Activated B cell treated with CpG ODN at 0.5 μM for 24 hours (primary cell): ENCODE measurements around the gene NLRP12. TPM values are rescaled to one million over a fixed set of nuclear protein-coding genes. Genes with fewer than 3 reads are reported as not detected.
"Not testable (repeated sequence)": the region's sequence is repeated elsewhere in the genome, so short reads cannot be mapped to it uniquely, and the experiment has no call there.

Experiments
- ATAC-seq: fragments of 200-7000 bp; cut with Tn5 transposase; one replicate; pipeline ENCODE4 v1.10.0; 2021; ENCODE audit warnings: low read depth, mild to moderate bottlenecking, moderate library complexity
- CTCF ChIA-PET: fragments of 350-600 bp; sonication (Branson Sonifier 250); formaldehyde crosslinking; loops from one replicate; lab custom pipeline; 2021; ENCODE audit warnings: antibody characterized with exemption; lab: Charles Lee
- POLR2A ChIA-PET: fragments of 350-600 bp; sonication (Branson Sonifier 250); formaldehyde crosslinking; loops from one replicate; lab custom pipeline; 2021; ENCODE audit warnings: antibody characterized with exemption; lab: Charles Lee
- DNase-seq: peaks from one replicate; pipeline ENCODE4 v3.0.0; 2022
- H3K27ac Mint-ChIP-seq: one replicate; pipeline ENCODE4 v1.8.0; 2020; ENCODE audit warnings: mixed read lengths
- H3K27me3 Mint-ChIP-seq: one replicate; pipeline ENCODE4 v1.8.0; 2021; ENCODE audit warnings: mixed read lengths
- H3K36me3 Mint-ChIP-seq: one replicate; pipeline ENCODE4 v1.8.0; 2021; ENCODE audit warnings: low read depth, mixed read lengths
- H3K4me1 Mint-ChIP-seq: one replicate; pipeline ENCODE4 v1.8.0; 2021; ENCODE audit warnings: mixed read lengths
- H3K4me3 Mint-ChIP-seq: one replicate; pipeline ENCODE4 v1.8.0; 2020; ENCODE audit warnings: mild to moderate bottlenecking, mixed read lengths
- H3K9me3 Mint-ChIP-seq: one replicate; pipeline ENCODE4 v1.8.0; 2020; ENCODE audit warnings: mixed read lengths
- intact Hi-C: fragments of 100-400 bp; cut with micrococcal nuclease; formaldehyde crosslinking; loops from one replicate; pipeline ENCODE4 v1.15.1; 2024
- total RNA-seq: library from RNA; stranded (reverse); gene quantifications from 2 replicates; pipeline ENCODE4 v1.2.3, GENCODE V29; 2022
- TF ChIP-seq, protein P1 (sequence below): fragments of 200-600 bp; IDR thresholded peaks from one replicate; pipeline ENCODE4 v1.8.0; 2022; ENCODE audit warnings: antibody characterized with exemption, mild to moderate bottlenecking

Gene NLRP12
- total RNA-seq, 1 donor from 2014 or later, result not detected

DNA sequence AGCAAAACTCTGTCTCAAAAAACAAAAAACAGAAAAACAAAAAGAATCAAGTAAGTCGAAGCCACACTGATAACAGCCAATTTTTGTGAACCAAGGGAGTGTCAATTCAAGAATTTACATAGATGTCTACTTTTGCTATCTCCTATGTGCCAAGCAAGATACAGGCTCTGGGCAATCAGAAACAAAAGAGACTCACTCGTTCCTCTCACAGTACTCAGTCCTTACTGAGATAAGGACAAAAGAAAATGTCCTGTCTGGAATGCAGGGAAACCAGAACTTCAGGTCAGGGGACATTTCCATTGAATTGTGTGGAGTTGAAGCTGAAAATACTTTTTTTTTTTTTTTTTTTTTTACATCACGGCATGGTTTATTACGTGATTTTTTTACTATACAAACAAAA is 53.0 kb downstream of the NLRP12 start:
- intact Hi-C loops, result loop anchor here (5.0 kb wide), 1 partner anchor 251 kb away; no protein-coding TSS in a partner anchor
- H3K4me3 Mint-ChIP-seq, result no peak overlapping the region

DNA sequence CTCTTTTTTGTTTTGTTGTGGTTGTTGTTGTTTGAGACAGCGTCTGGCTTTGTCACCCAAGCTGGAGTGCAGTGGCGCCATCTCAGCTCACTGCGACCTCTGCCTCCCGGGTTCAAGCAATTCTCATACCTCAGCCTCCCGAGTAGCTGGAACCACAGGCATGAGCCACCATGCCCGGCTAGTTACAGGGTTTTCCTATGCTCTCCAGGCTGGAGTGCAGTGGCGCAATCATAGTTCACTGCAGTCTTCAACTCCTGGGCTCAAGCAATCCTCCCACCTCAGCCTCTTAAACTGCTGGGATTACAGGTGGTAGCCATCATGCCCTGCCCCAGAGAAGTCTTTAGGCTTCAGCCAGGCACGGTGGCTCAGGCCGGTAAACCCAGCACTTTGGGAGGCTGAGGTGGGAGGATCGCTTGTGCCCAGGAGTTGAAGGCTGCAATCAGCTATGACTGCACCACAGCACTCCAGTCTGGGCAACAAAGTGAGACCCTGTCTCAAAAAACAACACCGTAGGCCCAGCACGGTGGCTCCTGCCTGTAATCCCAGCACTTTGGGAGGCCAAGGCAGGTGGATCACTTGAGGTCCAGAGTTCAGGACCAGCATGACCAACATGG is 54.3 kb downstream of the NLRP12 start:
- H3K9me3 Mint-ChIP-seq, CTCF ChIA-PET, H3K4me3 Mint-ChIP-seq, DNase-seq, H3K36me3 Mint-ChIP-seq, H3K4me1 Mint-ChIP-seq, POLR2A ChIA-PET, ATAC-seq, H3K27ac Mint-ChIP-seq, H3K27me3 Mint-ChIP-seq: not testable (repeated sequence)
- intact Hi-C loops, result loop anchor here (5.0 kb wide), 1 partner anchor 252 kb away; no protein-coding TSS in a partner anchor

More for the DNA sequence above, 53.0 kb downstream of the NLRP12 start:
- Mint-ChIP-seq H3K9me3 (no peaks in the 10 kb centered on the region), H3K36me3 (no peaks in the 10 kb centered on the region), H3K27ac (no peak overlapping the region), H3K27me3 (no peaks in the 10 kb centered on the region), H3K4me1 (peaks cover 2% of the 10 kb centered on the region)
- ChIA-PET POLR2A (interaction anchor here (0.6 kb wide), 1 partner anchor 519 kb away, joined by 3 read pairs; no protein-coding TSS in a partner anchor), CTCF (no interaction called here)
- ATAC-seq (no peak), DNase-seq (no peak)
- TF ChIP-seq, protein P1, sequence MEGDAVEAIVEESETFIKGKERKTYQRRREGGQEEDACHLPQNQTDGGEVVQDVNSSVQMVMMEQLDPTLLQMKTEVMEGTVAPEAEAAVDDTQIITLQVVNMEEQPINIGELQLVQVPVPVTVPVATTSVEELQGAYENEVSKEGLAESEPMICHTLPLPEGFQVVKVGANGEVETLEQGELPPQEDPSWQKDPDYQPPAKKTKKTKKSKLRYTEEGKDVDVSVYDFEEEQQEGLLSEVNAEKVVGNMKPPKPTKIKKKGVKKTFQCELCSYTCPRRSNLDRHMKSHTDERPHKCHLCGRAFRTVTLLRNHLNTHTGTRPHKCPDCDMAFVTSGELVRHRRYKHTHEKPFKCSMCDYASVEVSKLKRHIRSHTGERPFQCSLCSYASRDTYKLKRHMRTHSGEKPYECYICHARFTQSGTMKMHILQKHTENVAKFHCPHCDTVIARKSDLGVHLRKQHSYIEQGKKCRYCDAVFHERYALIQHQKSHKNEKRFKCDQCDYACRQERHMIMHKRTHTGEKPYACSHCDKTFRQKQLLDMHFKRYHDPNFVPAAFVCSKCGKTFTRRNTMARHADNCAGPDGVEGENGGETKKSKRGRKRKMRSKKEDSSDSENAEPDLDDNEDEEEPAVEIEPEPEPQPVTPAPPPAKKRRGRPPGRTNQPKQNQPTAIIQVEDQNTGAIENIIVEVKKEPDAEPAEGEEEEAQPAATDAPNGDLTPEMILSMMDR, result no peak

DNA sequence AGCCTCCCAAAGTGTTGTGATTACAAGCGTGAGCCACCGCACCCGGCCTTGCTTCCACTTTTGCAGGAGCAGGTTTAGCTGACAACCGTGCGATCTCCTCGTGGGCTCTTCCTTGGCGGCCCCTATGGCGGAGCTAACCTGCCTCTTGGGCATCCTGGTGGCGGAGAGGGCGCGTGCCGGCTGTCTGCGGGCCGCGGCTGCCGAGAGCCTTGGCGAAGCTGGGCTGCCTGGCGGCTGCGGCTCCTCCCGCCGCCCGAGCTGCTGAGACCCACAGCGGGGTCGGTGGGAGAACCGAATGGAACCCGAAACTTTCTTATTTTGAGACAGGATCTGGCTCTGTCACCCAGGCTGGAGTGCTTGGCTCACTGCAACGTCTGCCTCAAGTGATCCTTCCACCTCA is 55.7 kb downstream of the NLRP12 start:
- H3K4me3 Mint-ChIP-seq, result no peak overlapping the region
- H3K9me3 Mint-ChIP-seq, result no peaks in the 10 kb centered on the region
- H3K27ac Mint-ChIP-seq, result no peak overlapping the region
- H3K4me1 Mint-ChIP-seq, result peaks cover 2% of the 10 kb centered on the region
- ChIA-PET CTCF (no interaction called here), POLR2A (no interaction called here)
- no peaks in the 10 kb centered on the region for H3K36me3 Mint-ChIP-seq
- intact Hi-C loops, result no loop called here
- TF ChIP-seq, protein P1, result no peak
- no peak for ATAC-seq
- no peak for DNase-seq
- peaks cover 4% of the 10 kb centered on the region for H3K27me3 Mint-ChIP-seq

DNA sequence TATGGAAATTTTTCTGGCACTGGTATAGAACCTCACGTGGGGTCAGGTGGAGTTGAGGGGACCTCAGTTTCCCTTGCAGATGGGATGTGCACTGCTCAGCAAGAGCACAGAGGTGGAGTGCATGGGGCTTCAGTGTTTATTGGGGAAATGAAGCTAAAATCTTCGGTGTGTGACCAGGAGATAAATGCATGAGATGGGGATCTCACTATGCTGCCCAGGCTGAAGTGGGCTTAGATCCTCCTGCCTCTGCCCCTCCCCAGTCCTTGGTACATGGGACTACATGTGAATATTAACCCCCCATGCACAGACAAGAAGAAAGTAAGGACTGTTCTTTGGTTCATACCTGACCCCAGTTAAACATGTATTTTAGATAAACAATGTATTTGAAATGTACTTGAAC is 65.1 kb downstream of the NLRP12 start:
- not testable (repeated sequence) for H3K9me3 Mint-ChIP-seq

More for the DNA sequence above, 65.1 kb downstream of the NLRP12 start:
- H3K36me3 Mint-ChIP-seq, H3K27me3 Mint-ChIP-seq, H3K4me3 Mint-ChIP-seq, POLR2A ChIA-PET, CTCF ChIA-PET, H3K27ac Mint-ChIP-seq, intact Hi-C loops, DNase-seq, H3K4me1 Mint-ChIP-seq, ATAC-seq: not testable (repeated sequence)

Other genes with a start within 250 kb of the NLRP12 start
- not detected in 2 replicates for gene DPRX, start 192.3 kb downstream of the NLRP12 start, total RNA-seq
- 10.9 and 12.9 TPM in 2 replicates for gene MYADM, start 43.6 kb upstream of the NLRP12 start, total RNA-seq
- not detected in 2 replicates for gene PRKCG, start 57.9 kb upstream of the NLRP12 start, total RNA-seq
- gene CACNG7, start 85.0 kb upstream of the NLRP12 start, total RNA-seq, result not detected in 2 replicates
- not detected in 2 replicates for gene CACNG8, start 138.6 kb upstream of the NLRP12 start, total RNA-seq
- gene CACNG6, start 167.3 kb upstream of the NLRP12 start, total RNA-seq, result not detected in 2 replicates
- not detected in 2 replicates for gene VSTM1, start 239.6 kb upstream of the NLRP12 start, total RNA-seq